ENCODE data around the gene NCOA5. TPM values are rescaled to one million over a fixed set of nuclear protein-coding genes. Genes with fewer than 3 reads are reported as not detected.

The NCOA5 gene
- total RNA-seq, 1 donor from 2014 or later, result 26.2 TPM

- H3K27me3 Mint-ChIP-seq (ENCODE audit: low read depth), result peaks cover 47% of the 10 kb centered on the region
- H3K4me1 Mint-ChIP-seq (ENCODE audit: low read depth), result peaks cover 3% of the 10 kb centered on the region
- peak; percentile 52 for TF ChIP-seq CTCF (IDR thresholded peaks at IDR 0.05)
- no peak overlapping the region for H3K27ac Mint-ChIP-seq (ENCODE audit: unreplicated experiment)
- no peaks in the 10 kb centered on the region for H3K9me3 Mint-ChIP-seq (ENCODE audit: low read depth)
- H3K36me3 Mint-ChIP-seq (ENCODE audit: low read depth), result no peaks in the 10 kb centered on the region
- DNase-seq (ENCODE audit: low spot score), result no peak
- H3K4me3 Mint-ChIP-seq (ENCODE audit: unreplicated experiment), result no peak overlapping the region
Observed at GRCh38 chr20:46011631-46012482, 77.9 kb downstream of the NCOA5 start.

Other genes with a start within 250 kb of the NCOA5 start
- 14.2 to 22.8 TPM (median 15.9 TPM) in 3 replicates for gene ACOT8, start 232.6 kb downstream of the NCOA5 start, total RNA-seq
- gene ZSWIM3, start 232.3 kb downstream of the NCOA5 start, total RNA-seq, result 3.4 to 4.9 TPM (median 3.9 TPM) in 3 replicates
- gene ZSWIM1, start 208.7 kb downstream of the NCOA5 start, total RNA-seq, result 7.9 to 11.3 TPM (median 8.1 TPM) in 3 replicates
- gene SPATA25, start 202.3 kb downstream of the NCOA5 start, total RNA-seq, result 0.49 to 1.4 TPM (median 1.2 TPM) in 3 replicates
- 1.8 to 3.0 TPM (median 2.7 TPM) in 3 replicates for gene NEURL2, start 198.8 kb downstream of the NCOA5 start, total RNA-seq
- gene CTSA, start 198.6 kb downstream of the NCOA5 start, total RNA-seq, result 172 to 199 TPM (median 175 TPM) in 3 replicates
- gene PLTP, start 177.8 kb downstream of the NCOA5 start, total RNA-seq, result 48.1 to 53.1 TPM (median 48.5 TPM) in 3 replicates
- 23.5 to 25.7 TPM (median 24.9 TPM) in 3 replicates for gene PCIF1, start 155.3 kb downstream of the NCOA5 start, total RNA-seq
- gene ZNF335, start 117.8 kb downstream of the NCOA5 start, total RNA-seq, result 14.2 to 18.3 TPM (median 14.6 TPM) in 3 replicates
- 2.1 to 2.2 TPM in 2 of 3 replicates, not detected in the other for gene MMP9, start 81.1 kb downstream of the NCOA5 start, total RNA-seq
- gene SLC12A5, start 60.7 kb downstream of the NCOA5 start, total RNA-seq, result 0.89 to 2.1 TPM (median 1.9 TPM) in 3 replicates
- 2.4 to 2.5 TPM in 2 of 3 replicates, not detected in the other for gene CD40, start 28.4 kb upstream of the NCOA5 start, total RNA-seq
- not detected in 3 replicates for gene CDH22, start 218.5 kb upstream of the NCOA5 start, total RNA-seq

All from chondrocyte (in vitro differentiated cells).